Measurements from ENCODE around the gene SLC25A25. TPM values are rescaled to one million over a fixed set of nuclear protein-coding genes. Genes with fewer than 3 reads are reported as not detected.

Gene SLC25A25
- total RNA-seq, 1 experiment from 2014 or later: 15.5 TPM

- no peak for DNase-seq (ENCODE audit: extremely low read depth, low read depth)
Observed at GRCh38 chr9:128141604-128142003, 73.6 kb downstream of the SLC25A25 start.

- no peak for DNase-seq (ENCODE audit: extremely low read depth, low read depth)
Observed at GRCh38 chr9:128142061-128142460, 74.0 kb downstream of the SLC25A25 start.

- no peak for DNase-seq (ENCODE audit: extremely low read depth, low read depth)
Observed at GRCh38 chr9:128142596-128142995, 74.6 kb downstream of the SLC25A25 start.

DNA sequence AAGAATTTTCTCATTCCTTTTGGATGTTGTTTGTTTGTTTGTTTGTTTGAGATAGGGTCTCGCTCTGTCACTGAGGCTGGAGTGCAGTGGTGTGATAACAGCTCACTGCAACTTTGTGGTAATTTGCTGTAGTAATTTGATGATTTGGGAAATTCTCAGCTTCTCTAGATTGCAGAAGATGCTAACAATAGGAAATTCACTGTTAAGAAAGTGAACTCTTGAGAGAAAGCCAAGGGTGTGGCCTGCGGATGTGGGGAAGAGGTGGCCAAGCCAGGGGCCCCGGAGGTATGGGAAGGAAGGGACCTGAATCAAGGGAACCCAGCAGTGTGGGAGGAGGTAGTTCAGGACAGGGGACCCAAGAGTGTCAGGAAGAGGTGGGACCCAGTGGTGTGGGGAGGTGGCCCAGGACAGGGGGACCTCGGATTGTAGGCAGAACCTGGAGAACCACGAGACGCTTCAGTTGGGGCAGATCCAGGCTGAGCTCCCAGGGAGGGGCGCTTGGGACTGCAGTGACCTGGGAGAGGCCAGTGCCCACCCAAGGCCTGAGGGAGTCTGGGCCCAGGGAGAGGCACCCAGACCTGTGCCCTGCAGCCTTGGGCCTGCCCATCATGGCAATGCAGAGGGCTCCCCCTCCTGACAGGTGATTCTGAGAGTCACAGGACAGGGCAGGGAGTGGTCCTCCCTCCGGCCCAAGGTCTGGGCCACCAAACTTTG is 75.7 kb downstream of the SLC25A25 start:
- no peak for DNase-seq (ENCODE audit: extremely low read depth, low read depth)

GRCh38 chr9:128144239-128145181 is 76.5 kb downstream of the SLC25A25 start:
- DNase-seq (ENCODE audit: extremely low read depth, low read depth): no peak

DNA sequence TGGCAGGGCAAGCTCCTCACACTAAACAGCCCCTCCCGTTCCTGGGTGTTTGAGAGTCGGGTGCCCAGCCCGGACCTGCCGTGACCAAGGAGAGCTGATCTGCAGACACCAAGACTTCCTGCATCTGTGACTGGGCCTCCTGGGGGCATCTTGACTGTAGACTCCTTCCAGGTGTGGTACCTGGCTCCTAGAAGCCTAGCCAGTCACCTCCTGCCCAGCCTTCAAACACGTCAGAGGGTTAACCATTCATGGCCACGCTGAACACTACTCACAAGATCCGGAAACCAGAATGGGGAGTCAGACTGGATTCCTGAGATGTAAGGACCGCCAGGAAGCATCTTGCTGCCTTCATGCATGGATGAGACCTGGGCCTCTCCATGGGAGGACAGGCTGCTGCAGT is 77.5 kb downstream of the SLC25A25 start:
- DNase-seq (ENCODE audit: extremely low read depth, low read depth): no peak

DNA sequence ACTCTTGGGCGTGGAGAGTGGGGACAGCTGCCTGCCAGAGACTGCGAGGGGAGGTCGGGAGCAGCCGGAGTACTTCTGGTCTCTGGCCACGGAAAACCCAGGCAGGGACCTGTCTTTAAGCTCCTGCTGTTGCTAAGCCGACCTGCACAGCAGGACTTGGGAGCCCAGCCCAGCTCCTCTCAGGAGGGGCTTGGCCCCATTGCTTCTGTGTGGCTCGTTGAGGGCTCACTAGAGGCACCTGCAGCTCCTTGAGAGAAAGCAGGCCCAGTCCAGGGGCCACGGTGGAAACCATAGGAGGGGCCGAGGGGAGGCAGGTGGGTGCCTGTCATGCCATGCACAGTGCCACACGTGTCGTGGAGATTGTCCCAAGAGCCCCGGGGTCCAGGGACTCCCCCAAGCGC is 77.9 kb downstream of the SLC25A25 start:
- DNase-seq (ENCODE audit: extremely low read depth, low read depth): no peak

DNA sequence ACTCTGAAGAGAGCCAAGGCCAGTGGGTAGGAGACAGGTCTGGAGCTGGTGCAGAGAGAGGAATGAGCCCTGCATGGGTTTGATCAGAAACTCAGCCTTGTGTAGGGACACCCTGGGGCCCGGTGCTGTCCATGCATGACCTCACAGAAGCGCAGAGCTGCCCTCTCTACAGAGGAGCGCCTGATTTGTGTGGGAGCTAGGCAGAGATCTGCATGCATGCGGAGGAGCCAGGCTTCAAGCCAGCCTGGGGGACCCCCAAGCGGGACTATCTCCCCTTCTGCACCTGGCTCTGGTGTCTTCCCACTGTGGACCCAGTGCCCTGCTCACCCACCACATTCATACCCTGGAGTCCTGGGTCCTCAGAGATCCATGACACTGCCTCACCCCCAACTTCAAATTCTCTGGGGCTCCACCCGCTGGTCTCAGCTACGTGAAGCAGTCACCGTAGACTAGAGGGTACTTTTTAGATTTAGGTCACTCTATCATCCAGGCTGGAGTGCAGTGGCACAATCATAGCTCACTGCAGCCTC is 78.6 kb downstream of the SLC25A25 start:
- DNase-seq (ENCODE audit: extremely low read depth, low read depth): no peak

DNA sequence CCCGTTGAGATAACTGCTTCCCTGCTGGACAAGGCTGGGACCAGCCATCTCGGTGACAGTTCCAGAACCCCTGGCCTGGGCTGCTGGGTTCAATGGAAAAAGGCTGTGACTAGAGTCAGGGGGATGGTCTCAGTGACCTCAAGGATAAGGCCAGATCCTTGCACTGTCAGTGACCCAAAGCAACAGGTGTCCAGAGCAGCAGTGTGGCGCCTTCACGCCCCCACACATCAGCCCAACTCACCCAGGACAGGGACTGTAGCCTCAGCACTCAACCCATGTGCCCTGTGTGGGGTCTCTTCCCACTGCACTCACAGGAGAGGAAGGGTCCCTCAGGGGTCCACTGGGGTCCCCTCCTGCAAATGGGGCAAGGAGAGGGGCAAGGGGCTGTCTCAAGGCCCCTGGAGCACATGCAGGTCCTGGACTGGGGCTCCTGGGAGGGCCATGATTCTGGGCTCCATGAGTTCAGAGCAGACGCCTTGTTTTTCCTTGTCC is 80.5 kb downstream of the SLC25A25 start:
- DNase-seq (ENCODE audit: extremely low read depth, low read depth): no peak

DNA sequence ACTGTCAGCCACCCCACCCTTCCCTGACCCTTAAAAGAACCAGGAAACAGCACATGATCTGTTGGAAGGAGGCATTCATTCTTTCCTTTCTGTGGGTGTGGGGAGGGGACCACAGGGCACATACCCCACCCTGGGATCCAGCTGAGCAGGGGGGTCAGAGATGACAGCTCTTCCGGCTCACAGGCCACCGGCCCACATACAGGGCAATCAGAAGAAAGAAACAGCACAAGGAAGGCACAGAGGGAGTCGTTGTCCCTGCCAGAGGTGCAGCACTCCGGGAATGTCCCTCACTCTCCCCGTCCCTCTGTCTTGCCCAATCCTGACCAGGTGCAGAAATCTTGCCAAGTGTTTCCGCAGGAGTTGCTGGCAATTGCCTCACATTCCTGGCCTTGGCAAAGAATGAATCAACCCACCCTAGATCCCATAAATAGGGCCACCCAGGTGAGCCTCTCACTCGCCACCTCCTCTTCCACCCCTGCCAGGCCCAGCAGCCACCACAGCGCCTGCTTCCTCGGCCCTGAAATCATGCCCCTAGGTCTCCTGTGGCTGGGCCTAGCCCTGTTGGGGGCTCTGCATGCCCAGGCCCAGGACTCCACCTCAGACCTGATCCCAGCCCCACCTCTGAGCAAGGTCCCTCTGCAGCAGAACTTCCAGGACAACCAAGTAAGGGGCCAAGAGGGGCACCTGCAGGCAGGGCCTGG is 81.1 kb downstream of the SLC25A25 start, which contains the start of gene LCN2:
Gene LCN2 (plus strand): TSS at position 453 of the 701 bp plus-strand sequence. CDS start 73 bp downstream, at position 526.
- DNase-seq (ENCODE audit: extremely low read depth, low read depth): no peak

DNA sequence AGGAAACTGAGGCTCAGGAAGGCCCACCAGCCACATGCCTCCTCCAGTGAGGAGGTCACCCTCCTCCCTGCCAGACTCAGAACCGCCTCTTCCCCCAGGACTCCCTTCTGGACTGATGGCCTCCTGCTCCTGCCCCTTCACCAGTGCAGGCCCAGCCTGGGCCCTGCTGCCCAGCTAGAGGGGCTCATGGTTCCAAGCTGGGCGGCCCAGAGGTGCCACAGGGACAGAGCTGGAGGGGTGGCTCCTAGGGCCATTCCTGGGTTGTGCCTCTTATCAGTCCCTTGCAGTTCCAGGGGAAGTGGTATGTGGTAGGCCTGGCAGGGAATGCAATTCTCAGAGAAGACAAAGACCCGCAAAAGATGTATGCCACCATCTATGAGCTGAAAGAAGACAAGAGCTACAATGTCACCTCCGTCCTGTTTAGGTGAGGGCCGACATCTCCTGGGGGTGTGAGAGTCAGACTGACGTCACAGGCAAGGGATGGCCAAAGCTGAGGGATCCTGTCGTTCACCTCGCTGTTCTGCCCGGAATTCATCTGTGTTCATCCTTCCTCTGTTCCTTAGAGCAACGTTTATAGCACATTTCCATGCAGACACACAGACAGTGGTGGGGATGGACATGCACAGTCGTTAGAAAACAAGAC is 82.0 kb downstream of the SLC25A25 start:
- DNase-seq (ENCODE audit: extremely low read depth, low read depth): no peak

GRCh38 chr9:128150594-128151308 is 82.7 kb downstream of the SLC25A25 start:
- DNase-seq (ENCODE audit: extremely low read depth, low read depth): no peak

DNA sequence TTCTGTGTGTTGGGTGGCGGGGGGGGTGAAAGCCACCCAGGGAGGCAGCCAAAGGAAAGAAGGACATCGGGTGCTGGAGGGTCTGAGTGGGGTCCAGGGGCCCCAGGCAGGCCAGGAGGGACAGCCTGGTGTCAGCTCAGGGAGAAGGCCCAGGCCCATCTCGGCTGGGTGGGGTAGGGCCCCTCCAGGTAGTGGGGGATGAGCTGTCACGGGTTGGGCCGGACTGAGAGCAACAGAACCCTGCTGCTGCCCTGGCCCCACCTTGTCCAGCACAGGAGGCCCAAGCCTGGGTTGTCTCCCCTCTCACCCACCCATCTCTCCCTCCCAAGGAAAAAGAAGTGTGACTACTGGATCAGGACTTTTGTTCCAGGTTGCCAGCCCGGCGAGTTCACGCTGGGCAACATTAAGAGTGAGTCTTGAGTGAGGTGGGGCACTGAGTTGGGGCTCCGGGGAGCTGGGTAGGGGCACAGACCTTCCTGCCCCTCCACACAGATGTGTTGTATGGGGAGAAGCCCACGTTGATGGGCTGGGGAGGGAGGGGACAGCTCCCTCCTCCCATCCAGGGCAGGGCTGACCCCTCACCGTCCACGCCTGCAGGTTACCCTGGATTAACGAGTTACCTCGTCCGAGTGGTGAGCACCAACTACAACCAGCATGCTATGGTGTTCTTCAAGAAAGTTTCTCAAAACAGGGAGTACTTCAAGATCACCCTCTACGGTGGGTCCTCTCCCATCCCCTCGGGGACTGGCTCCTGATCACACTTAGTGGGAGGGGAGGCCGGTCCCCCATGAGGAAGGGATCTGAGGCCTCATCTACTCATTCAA is 83.5 kb downstream of the SLC25A25 start:
- no peak for DNase-seq (ENCODE audit: extremely low read depth, low read depth)

GRCh38 chr9:128152133-128153059 is 84.4 kb downstream of the SLC25A25 start:
- DNase-seq (ENCODE audit: extremely low read depth, low read depth): no peak

DNA sequence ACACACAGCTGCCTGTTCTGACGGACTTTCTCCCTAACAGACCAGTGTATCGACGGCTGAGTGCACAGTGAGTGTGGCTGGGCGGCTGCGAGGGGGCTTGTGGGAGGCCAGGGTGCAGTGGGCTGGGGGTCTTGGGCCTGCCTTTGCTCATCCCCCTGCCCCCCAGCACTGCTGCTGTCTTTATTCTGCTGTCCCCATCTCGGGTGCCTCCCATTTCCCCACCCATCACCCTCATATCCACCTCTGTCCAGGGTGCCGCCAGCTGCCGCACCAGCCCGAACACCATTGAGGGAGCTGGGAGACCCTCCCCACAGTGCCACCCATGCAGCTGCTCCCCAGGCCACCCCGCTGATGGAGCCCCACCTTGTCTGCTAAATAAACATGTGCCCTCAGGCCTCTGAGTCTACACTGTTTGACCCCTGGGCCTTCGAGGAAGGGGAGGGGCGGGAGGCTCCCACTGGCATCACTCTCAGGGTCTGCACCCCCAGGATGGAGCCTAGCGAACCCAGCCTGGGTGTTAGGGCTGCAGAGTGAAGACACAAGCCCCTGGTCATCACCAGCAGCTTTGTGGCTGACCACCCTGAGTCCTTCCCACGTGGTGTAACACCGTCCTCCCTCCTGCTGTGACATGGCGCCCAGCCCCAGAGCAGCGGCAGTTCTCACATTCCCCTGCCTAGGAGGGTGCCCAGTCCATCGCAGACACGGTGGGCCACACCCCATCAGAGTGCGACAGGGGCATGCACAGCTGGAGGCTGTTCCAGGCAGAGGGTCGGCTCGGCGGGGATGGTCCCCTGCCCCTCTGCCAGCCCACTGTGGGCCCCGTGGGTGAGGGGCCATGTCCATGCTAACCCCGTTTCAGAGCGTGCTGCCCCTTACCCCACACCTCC is 85.3 kb downstream of the SLC25A25 start:
- DNase-seq (ENCODE audit: extremely low read depth, low read depth): no peak

- no peak for DNase-seq (ENCODE audit: extremely low read depth, low read depth)
Observed at GRCh38 chr9:128153947-128154695, 86.1 kb downstream of the SLC25A25 start.

Measured in NCI-H460 (cell line).